AG20443 (cell line): Measurements from ENCODE around the gene PITX3.
"Not testable (repeated sequence)": the region's sequence is repeated elsewhere in the genome, so short reads cannot be mapped to it uniquely, and the experiment has no call there.

Source experiments
- DNase-seq: peaks from one replicate; pipeline ENCODE4 v3.0.0; 2012; ENCODE audit warnings: low spot score, mixed read lengths

Gene PITX3

DNA sequence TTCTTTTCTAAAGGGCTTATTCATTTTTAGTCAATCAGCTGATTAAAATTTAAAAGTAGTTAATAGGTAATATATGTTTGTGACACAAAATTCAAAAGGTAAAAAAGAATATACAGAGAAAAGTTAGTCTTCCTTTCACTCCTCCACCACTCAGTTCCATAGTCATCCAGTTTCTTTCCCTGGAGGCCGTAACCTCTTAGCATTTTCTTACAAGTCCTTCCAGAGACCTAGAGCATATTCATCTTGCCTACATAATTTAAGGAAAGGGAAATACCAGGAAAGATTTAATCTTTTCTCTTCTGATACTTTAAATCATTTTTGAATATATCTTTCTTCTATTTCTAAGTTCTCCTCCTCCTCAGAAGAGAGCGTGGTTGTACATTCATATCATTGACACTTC is 14.1 kb upstream of the PITX3 start:
- DNase-seq: no peak

DNA sequence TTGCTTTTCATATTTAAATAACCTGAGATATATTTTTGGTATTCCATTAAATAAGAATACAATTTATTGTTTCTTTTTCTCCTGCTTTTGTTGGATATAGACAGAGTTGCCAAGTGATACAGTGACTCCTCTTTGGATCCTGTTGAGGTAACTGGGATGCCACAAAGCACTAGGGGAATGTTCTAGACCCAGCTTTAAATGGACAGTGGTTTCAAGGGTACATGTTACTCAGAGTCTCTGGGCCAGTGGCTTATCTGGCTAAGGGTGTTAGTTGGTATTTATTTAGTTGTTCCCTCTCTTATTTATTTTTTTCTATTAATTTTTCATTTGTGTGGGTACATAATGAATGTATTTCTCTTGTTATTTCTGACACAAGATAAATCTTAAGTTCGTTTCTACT is 13.1 kb upstream of the PITX3 start:
- no peak for DNase-seq

DNA sequence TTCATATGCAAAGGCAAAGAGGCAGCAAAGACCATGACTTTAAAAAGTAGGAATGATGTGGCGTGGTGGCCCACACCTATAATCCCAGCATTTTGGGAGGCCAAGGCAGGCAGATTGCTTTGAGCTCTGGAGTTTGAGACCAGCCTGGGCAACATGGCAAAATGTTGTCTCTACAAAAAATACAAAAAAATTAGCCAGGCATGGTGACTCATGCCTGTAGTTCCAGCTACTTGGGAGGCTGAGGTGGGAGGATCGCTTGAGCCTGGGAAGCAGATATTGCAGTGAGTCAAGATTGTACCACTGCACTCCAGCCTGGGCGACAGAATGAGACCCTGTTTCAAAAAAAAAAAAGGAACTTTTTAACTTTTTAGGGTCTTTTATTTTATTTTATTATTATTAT is 11.2 kb upstream of the PITX3 start:
- DNase-seq: not testable (repeated sequence)

DNA sequence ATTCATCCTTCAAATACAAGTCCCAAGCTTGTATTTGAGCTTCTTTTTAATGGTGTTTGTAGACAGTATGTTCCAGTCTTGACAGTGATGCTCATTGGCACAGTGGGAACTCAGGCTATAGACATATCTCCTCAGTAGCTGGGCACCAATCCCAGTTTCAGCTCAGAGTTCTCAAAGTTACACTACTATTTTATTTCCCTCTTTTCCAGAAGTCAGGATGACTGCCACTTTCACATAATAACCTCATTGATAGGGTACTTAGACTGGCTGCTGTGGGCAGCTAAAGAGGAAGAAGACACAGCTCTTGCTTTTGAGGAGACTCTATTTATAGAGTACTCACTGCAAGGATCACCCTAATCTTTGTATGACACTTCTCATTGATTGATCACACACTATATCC is 6.4 kb upstream of the PITX3 start:
- no peak for DNase-seq

DNA sequence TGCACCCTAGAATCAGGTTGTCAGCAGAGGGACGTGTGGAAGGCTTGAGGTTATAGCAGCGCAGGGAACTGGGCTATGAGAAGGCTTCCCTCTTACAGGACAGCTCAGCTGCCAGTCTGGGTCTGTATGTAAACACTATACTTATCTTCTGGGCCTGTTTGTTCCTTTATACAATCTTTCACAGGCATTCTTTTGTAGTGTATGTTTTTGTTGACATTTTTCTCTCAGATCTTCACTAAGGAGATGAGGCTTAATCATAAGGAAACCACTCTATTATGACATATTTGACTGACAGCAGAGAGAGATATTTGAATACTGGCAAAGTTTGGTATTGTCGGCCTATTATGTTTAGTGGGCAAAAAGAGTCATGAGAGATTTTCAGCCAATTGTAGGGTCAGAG is 4.9 kb upstream of the PITX3 start:
- DNase-seq: no peak

DNA sequence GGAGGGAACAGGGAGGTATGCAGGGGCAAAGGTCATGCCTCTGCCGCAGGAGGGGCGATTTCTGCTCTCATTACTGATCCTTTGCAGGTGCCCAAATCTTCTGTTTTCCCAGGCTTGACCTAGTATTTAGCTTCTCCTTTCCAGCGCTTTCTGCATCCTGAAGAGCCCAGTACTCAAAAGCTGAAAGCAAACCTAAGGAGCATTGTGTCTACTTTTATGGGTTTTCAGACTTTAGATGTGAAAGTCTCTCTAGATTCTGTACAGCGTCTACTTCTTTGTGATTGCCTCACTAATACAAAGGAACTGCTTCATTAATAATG is 4.6 kb upstream of the PITX3 start:
- DNase-seq: no peak

DNA sequence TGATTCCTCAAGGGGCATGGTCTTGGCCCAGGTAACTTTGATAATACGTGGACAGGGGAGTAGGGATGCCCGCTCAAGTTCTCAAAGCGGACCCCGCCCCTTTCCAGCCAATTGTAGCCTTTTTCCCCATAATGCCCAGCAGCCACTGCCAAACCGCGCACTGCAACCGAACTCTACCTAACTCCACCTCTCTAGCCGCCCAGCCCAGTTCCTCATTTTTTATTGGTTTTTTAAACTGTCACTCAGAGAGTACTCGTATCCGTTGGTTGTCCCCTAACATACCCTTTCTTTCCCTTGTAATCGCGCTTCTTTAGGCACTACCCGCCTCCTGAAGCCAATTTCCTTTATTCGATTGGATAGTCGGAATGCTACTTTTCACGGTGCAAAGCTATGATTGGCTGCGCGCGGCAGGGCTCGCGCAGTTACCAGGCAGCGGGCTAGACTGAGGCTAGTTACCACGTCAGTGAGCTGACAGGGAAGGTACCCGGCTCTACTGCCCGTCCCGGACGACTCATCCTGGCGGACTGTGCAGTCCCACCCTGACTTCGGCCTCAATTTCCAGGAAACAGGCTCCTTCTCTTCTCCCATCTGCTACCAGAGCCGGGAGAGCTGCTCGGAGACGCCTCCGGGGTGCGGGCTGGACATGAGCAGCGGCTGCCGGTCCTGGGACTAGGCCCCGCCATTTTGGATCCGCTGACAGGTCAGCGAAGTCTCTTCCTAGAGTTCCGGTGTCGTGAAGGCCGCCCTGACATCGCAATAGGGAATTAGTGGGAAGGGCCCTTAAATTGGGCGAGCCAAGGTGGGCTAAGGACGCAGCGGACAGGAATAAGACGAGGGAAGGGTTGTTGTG is 4.0 kb upstream of the PITX3 start, which contains the start of gene GBF1:
TSS of gene GBF1 (plus strand) at position 451 of the 850 bp plus-strand sequence. CDS start 13,407 bp downstream, outside the sequence.
- DNase-seq: peak; percentile 95

DNA sequence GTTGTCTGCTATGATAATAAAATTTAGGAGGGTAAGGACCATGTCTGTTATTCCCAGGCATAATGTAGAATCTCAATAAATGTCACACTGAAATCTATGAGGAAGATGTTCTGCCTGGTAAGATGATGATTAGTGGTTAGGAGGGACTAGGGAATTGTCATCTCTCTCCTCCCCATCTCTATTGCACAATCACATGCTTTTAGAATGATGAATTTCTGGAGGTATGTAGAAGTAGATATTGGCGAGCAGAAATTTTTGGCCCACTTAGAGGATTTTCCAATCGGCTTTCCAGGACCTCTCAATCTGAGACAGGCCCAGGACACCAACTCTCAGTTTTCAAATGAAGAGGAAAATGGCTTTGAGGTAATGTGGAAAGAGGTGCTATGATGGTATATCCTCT is 2.0 kb upstream of the PITX3 start:
- DNase-seq: peak; percentile 76

DNA sequence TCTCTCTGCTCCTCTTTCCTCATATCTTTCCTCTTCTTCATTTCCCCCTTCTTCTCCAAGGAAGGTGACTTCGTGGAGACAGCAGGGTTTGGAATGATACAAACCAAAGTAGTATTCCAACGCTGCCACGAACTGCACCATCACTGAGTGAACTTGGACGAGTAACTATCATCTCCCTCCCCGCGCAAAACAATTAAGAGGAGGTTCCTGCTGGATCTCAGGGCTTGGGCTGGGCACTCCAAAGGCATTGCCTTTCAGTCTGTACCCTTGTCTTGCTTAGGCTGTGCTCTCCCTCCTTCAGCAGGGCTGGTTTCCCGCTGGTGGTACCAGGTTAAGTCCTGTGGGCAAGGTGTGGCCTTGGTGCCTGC is 790 bp upstream of the PITX3 start:
- no peak for DNase-seq

DNA sequence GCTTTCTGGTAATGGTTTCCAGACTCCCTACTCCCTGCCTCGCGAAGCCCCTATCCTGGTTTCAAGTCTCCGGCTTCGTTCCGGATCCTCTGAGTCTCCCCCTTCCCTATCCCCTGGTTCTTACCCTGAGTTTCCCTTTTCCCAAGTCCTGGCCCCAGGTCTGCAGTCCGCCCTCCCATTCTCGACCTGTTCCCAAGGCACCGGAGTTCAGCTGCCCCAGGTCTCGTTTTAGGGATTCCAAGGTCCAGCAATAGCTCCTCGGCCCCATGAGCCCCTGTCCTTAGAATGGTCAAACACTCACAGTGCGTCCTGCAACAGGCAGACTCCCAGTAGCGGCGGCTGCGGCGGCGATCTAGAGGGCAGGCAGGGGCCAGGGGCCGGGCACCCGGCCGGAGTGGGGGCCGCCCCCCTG is 274 bp downstream of the PITX3 start:
- DNase-seq: no peak

DNA sequence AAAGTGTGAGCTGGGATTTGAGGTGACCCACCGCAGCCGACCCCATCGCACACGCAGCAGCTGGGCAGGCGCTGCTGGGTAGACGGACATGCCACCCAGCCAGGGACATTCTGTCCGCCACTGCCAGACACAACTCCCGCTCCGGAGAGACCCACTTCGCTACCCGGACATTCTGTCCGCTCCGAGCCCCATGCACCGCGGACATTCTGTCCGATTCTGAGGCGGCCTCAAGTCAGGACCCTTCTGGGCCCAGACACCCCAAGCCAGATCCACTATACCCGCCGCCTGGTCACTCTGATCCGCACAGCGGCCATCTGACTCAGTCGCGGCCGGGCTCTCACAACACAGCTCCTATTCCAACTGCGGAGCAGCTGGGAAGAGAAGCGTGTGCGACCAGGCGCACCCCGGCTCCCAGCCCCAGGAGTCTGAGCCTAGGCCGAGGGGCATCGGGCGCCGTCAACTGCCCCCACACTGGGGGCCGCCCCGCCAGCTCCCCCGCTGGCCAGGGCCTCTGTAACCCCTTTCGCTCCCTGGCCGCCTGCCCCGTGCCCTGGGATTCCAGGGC is 763 bp downstream of the PITX3 start:
- peak; percentile 42 for DNase-seq

DNA sequence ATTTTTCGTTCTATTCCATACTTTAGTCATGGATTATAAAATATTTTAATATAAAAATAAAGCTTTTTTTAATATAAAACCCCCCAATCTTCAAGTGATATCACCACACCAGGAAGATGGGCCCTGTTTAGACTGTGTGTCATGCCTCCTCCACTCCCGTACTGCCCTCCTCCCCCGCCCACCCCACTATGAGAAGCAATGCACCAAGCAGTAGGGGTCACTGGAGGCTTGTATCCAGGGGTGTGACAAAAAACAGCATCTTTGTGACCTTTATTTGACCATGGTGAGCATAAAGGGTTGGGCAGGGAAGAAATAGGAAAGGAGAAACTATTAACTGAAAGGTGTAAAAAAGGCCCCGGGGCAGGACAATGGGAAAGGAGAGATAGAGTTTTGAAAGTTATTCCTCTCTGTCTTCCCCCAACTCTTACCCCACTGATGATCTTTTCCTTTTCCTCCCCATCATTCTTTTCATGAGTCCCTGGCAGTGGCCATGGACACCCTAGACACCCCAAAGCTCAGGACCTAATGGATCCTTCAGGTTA is 3.5 kb downstream of the PITX3 start:
- no peak for DNase-seq

DNA sequence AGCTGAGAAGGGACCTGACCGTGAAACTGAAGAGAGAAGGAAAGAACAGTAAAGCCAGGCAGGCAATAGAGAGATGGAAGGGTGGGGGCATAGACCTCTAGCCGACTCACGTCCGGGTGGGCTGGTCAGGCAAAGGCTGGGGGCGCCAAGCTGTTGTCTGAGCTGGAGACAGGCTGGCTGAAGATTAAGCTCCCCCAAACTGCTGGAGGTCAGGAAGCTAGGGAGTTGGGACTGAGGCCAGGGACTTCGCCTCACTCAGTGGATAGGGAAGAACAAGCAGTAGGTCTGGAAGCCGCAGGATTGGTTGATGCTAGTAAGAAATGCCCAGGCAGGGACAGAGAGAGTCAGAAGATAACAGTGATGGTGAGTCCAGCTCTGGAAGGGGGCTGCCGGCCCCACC is 5.3 kb downstream of the PITX3 start:
- no peak for DNase-seq

DNA sequence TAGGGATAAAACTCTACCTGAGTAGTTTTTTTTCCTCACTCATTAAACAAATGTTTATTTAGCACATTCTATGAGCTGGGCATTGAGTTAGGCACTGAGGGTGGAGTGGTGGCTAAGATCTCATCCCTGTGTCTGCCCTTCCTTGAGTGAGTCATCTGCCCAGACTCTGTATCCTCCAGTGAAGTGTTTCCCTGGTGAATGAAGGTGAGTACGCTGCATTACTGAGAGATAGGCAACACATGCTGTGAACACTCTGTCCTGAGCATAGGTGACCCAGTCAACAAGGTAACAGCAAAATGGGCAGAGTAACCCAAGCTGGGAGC is 5.8 kb downstream of the PITX3 start:
- DNase-seq: peak; percentile 29

DNA sequence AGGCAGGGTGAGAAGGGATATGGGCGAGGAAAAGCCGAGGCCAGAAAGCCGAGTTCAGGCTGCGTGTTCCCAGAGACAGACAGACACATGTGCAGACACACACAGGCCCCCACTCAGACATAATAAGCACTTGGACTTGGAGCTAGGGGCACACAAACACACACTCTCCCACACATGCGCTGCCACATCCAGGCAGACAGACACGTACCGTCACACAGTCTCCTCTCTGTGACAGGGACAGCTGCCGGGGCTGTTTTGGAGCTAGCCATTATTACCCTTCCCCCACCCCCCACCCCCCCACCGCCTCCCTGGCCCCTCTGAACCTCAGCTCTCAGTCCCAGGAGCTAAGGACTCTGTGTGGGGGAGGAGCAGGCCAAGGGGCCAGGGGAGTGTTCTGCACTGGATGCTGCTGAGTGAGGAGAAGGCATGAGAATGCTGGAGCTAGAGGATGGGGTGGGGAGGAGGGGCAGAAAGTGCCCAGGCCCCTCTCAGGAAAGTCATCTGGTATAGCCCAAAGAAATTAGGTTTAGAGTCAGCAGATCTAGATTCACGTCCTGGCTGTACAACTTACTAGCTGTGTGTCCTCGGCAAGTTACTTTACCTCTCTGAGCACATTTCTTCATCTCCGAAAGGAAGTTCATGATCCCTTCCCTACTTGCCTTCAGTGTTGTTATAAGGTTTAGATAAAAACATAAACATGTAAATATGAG is 6.3 kb downstream of the PITX3 start:
- no peak for DNase-seq

DNA sequence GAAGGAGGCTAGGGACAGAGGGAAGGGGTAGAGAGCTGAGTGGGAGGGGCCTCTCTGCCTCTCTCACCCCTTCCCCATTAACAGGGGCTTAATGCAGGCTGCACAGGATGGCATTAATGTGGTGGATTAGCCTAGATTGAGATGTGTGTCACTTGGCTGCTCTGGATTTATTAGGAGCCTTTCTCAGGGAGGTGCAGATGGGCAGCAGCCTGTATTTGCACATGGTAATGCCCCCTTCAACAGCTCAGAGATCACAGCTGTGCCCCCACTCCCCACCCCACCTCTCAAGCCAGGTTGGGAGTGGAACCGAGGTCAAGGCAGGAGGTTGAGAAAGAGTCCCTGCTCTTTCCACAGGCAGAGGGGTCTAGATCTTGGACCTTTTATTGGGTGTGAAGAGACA is 7.3 kb downstream of the PITX3 start:
- no peak for DNase-seq

DNA sequence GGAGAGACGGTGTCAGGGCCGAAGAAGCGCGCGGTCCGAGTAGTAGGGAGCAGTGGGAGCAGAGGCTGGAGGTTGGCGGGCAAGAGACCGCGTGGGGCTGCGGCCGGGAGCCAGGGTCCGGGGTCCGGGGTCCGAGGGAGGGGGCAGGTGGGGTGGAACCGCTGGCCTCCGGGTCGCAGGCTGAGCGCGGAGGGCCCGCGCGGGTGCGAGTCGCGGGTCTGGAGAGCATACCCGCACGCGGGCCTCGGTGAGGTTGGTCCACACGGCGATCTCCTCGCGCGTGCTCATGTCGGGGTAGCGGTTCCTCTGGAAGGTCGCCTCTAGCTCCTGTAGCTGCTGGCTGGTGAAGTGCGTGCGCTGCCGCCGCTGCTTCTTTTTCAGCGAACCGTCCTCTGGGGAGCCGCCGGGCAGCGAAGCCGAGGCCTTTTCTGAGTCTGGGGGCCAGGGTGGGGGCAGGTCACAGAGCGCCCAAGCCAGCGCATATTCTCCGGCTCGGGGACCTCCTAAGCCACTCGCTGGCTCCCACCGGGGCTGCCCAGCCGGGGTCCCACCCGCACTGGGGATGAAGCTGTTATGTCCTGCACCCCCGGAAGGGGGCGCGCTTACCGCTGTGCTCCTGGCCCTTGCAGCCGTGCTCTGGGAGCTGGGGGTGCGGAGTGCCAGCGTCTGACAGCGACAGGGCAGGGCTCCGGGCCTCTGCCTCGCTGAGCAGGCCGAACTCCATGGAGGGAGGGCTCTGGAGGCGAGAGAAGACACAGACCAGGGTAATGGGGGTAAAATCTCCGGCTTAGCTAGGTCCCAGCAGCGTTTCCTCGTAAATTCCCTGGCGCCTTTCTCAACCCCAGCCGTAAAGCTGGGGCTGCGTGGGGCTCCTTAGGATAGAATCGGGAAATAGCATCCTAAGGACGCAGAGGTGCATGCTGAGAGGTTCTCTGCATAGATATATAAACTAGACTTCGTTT is 9.7 kb downstream of the PITX3 start:
- DNase-seq: peak; percentile 69

DNA sequence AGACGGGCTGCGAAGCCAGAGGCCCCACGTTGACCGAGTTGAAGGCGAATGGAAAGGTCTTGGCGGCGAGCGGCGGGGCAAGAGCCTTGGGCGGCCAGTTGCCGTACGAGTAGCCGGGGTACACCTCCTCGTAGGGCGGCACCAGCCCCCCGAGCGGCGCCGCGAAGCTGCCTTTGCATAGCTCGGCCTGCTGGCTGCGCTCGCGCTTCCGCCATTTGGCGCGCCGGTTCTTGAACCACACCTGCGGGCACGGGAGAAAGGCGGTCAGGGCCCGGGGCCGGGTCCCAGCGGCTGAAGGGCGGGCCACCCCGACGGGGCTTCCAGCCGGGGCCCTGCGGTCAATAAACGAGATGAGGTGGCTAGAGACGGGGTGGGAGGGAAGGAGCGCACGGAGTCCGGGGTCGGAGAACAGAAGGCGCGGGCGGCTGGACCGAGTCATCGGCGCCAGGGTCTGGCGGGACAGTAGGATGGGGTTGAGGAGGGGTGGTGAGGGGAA is 10.4 kb downstream of the PITX3 start:
- peak; percentile 32 for DNase-seq

DNA sequence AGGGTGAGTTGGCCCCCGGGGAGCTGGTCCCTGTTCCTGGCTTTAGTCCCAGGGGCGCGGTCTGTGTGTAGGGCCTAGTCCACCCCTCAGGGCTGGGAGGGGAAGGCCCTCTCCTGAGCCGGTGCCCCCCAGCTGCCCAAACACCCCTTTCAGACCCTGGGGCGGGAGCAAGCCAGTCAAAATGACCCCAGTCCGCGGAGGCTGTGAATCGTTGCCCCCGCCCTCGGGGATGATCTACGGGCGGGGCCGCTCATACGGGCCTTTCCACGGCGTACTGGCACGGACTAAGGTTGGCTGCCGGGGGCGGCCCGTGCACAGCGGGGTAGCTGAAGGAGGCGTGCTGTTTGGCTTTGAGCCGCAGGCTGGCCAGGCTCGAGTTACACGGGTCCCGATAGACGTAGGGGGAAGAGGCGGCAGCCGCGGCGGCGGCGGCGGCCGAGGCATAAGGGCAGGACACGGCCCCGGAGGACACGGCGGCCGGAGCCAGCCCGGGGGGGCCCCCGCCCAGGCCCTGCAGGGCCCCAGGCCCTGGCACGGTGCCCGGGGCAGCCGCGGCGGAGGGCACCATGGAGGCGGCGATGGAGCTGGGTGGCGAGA is 10.9 kb downstream of the PITX3 start:
- DNase-seq: peak; percentile 71

DNA sequence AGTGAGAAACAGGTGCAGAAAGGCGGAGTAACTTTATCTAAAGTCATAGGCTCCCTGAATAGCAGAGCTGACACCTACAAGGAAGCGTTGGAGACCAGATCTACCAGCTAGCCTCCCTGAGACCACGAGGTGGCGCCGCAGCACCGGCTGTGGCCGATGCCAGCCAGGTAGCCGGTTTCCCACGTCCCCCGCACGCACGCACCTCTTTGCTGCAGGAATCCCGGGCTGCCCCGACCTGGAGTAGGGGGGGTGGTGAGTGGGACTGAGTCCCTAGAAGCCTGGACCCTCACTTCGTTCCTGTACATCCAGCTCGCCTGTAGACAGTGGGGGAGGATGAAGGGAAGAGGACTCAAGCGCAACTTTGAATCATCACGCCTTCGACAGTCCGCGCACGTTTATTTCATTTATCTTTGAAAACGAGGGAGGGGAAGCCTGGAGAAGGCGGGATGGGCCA is 11.5 kb downstream of the PITX3 start:
- peak; percentile 79 for DNase-seq

DNA sequence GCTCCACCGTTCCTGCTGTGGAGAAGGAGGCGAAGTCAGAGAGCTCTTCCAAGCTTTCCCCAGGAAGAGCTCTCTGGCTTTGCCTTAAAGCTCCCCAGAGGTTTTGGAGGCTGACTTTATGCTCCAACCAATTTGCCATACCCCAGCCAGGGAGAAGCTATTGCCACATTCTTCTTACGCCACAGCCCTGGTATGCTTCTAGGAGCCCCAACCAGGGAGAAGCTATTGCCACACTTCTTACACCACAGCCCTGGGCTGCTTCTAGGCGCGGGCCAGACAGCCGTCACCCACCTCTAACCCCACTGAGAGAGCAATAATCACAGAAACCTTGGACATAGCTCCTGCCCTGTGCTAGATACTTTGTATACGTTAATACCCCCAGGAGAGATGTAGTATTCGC is 14.3 kb downstream of the PITX3 start:
- peak; percentile 83 for DNase-seq

DNA sequence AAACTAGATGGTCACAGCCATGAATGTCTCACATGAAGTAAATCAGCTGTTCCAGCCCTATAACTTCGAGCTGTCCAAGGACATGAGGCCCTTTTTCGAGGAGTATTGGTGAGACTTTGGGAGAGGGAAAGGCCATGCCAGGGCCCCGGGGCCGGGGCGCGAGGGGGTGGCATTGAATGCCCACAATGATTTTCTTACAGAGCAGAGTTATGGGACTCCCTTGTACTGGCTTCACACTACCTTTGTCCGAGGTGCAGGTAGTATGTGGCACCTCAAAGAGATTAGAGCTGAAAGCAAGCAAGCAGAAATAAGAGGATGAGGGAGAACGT is 14.8 kb downstream of the PITX3 start:
- DNase-seq: no peak
